ENCODE data around the gene POLR3H. TPM values are rescaled to one million over a fixed set of nuclear protein-coding genes. Genes with fewer than 3 reads are reported as not detected.

Gene POLR3H
- total and polyA plus RNA-seq, 2 donors (not counting 1 experiment from before 2014, with no cell fraction given): 12.4 to 32.1 TPM

GRCh38 chr22:41532908-41533825 lies 11.1 kb downstream of the POLR3H start:
- POLR2A ChIA-PET: no interaction called here
- Histone ChIP-seq H4K20me1 (ENCODE audit: control insufficient read depth, insufficient read depth, low read length, poor library complexity, severe bottlenecking) (peaks cover 17% of the 10 kb centered on the region), H3K79me2 (ENCODE audit: control insufficient read depth, insufficient read depth, low read length) (peaks cover 20% of the 10 kb centered on the region), H3K9me3 (ENCODE audit: control extremely low read depth in 1 of 3, control insufficient read depth in 2 of 3, insufficient read depth in 1 of 3, low read length in 2 of 3) (no peaks in the 10 kb centered on the region), H3K27ac (ENCODE audit: low read length in 2 of 2) (no peak overlapping the region), H3K4me1 (ENCODE audit: control insufficient read depth in 2 of 2, insufficient read depth in 2 of 2, low read length in 2 of 2) (no peaks in the 10 kb centered on the region), H3K27me3 (replicated peaks in 1 of 4; ENCODE audit: control extremely low read depth in 1 of 4, control insufficient read depth in 3 of 4, insufficient read depth in 4 of 4, low read length in 3 of 4) (no peaks in the 10 kb centered on the region), H3K9ac (ENCODE audit: low read length) (no peak overlapping the region), H2AFZ (ENCODE audit: insufficient read depth, low read depth, low read length, poor library complexity, severe bottlenecking) (no peak overlapping the region), H3K4me3 (ENCODE audit: control extremely low read depth in 1 of 5, extremely low read depth in 1 of 5, insufficient read depth in 1 of 5, low read depth in 2 of 5, low read length in 4 of 5) (no peak overlapping the region), H3K4me2 (replicated peaks; ENCODE audit: low read depth, low read length, poor library complexity, severe bottlenecking) (no peak overlapping the region), H3K36me3 (replicated peaks in 1 of 2; ENCODE audit: control extremely low read depth in 1 of 2, control insufficient read depth in 1 of 2, extremely low read depth in 1 of 2, insufficient read depth in 2 of 2, low read length in 1 of 2) (peaks cover 0 to 49% of the 10 kb centered on the region in 2 experiments)
- TF ChIP-seq, protein P1, sequence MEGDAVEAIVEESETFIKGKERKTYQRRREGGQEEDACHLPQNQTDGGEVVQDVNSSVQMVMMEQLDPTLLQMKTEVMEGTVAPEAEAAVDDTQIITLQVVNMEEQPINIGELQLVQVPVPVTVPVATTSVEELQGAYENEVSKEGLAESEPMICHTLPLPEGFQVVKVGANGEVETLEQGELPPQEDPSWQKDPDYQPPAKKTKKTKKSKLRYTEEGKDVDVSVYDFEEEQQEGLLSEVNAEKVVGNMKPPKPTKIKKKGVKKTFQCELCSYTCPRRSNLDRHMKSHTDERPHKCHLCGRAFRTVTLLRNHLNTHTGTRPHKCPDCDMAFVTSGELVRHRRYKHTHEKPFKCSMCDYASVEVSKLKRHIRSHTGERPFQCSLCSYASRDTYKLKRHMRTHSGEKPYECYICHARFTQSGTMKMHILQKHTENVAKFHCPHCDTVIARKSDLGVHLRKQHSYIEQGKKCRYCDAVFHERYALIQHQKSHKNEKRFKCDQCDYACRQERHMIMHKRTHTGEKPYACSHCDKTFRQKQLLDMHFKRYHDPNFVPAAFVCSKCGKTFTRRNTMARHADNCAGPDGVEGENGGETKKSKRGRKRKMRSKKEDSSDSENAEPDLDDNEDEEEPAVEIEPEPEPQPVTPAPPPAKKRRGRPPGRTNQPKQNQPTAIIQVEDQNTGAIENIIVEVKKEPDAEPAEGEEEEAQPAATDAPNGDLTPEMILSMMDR (IDR thresholded peaks at IDR 0.05): peak; percentile 74
- TF ChIP-seq EZH2 (IDR thresholded peaks at IDR 0.05; ENCODE audit: borderline replicate concordance, insufficient read depth, low read depth, low read length, poor library complexity, severe bottlenecking): no peak
- no peaks in the 10 kb centered on the region for H3K4me1 Mint-ChIP-seq
- DNase-seq (peak; percentile 73), ATAC-seq (ENCODE audit: low read depth) (peak; percentile 72)
- no peaks in the 10 kb centered on the region for H3K27me3 Mint-ChIP-seq
- no peak overlapping the region for H3K4me3 Mint-ChIP-seq
- intact Hi-C loops (cut with micrococcal nuclease): no loop called here
- WGBS (ENCODE audit: insufficient coverage): 71% methylated on average over 19 of the region's 19 CpGs
- H3K9me3 Mint-ChIP-seq (ENCODE audit: insufficient read depth): no peaks in the 10 kb centered on the region
- CTCF ChIA-PET: interaction anchor here (1.1 to 13.2 kb wide), 6 partner anchors 8 to 247 kb away, joined by 3 to 228 read pairs (median 5); no protein-coding TSS in a partner anchor
- no peak overlapping the region for H3K27ac Mint-ChIP-seq

Data from B cell (primary cell).